NCI-H1436 (cell line): Measurements from ENCODE around the gene CD2.
A peak's percentile ranks its signal among the peaks of the same experiment; 100 is the strongest.

Experiments
- DNase-seq: peaks from one replicate; lab custom pipeline; 2025; lab: John Stamatoyannopoulos, UW

CD2 gene

DNA sequence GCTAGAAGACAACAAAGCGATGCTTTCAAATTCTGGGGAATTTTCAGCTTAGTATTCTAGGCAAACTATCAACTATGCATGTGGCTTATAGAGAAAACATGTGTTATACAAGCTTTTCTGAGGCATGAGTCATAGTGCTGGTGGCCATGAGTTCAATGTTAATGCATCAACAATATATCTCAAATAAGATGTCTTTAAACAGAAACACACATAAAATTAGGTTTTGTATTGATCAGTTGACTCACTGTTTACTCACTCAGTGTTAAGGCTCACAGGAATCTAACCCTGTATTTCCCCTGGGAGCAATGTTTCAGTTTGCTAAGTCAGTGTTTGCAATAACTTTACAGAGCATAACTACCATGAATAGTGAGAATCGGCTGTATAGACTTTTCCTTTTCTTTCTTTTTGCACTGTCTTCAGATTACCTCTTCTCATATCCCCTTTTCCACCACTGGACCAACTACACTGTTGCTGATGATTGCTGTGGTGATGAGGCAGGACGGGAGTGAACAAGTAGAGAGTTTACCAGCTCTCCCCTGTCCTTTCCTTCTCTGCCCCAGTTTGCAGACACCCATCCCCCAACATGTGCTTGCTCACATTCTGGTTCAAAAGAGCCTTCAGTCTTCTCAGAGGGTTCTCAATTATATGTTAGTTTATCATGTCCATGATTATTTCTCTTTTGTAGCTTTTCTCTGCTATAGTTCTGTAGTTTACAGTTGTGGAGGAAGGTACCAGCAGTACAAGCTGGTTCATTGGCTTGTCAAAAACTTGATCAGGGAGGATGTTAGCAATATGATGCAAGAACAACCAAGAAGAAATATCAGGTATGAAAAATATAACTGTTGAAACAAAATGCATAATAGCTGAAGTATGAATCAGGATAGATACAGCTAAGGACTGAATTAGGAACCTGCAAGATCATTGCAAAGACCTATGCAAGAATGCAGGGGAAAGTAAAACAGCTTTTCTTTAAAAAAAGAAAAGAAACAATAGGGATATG is 23.9 kb downstream of the CD2 start:
- no peak for DNase-seq

DNA sequence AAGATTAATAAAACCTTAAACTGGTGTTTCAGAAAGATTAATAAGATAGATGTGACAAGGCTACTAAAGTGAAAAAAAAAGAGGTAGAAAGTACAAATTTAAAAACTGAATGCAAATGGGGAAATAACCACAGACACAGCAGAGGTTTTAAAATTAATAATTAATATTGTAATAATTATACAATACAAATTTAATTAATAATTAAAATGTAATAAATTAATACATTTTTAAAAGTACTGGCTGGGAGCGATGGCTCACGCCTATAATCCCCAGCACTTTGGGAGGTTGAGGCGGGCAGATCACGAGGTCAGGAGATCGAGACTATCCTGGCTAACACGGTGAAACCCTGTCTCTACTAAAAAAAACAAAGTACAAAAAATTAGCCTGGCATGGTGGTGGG is 26.8 kb downstream of the CD2 start:
- DNase-seq: no peak

DNA sequence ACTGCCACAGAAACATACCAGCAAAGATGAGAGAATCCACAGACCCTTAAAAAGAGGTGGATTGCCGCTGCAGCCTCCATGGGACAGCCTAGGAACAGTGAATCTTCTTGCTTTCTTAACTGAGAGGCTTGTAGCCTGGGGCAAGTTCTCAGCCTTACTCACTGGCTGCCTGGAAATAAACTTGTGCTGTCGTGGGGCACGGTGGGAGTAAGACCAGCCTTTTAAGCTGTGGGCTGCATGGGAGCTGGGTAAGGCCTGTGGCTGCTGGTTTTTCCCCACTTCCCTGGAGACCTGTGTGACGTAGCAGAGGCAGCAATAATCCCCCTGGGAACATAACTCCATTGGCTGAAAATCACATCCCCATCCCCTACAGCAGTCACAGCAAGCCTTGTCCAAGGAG is 30.8 kb downstream of the CD2 start:
- DNase-seq: no peak

DNA sequence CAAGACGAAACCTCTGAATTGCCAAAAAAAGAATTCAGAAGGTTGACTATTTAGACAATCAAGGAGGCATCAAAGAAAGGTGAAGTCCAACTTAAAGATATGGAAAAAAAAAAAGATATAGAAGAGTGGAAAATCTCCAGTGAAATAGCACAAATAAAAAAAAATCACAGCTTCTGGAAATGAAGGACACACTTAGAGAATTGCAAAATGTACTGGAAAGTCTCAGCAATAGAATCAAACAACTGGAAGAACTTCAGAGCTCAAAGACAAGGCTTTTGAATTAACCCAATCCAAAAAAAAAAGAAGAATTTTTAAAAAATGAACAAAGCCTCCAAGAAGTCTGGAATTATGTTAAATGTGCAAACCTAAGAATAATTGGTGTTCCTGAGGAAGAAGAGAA is 31.8 kb downstream of the CD2 start:
- DNase-seq: no peak

DNA sequence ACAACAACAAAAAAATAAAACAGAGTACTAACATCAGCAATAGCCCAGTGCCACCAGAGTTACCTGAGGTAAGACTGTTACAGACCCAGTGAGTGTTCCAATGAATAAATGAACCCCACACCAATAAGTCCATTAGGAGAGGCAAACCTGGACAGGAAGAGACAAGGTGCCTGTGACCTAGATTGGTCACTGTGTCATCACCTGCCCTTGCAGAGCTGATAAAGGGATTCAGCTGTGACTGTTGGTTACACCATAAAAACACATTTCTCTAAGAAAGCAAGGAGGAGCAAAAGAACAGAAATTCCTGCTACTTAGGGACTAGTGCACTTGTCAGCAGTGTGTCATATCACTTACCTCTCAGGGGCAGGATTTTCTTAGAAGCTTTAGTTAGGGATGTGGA is 37.5 kb downstream of the CD2 start:
- no peak for DNase-seq

DNA sequence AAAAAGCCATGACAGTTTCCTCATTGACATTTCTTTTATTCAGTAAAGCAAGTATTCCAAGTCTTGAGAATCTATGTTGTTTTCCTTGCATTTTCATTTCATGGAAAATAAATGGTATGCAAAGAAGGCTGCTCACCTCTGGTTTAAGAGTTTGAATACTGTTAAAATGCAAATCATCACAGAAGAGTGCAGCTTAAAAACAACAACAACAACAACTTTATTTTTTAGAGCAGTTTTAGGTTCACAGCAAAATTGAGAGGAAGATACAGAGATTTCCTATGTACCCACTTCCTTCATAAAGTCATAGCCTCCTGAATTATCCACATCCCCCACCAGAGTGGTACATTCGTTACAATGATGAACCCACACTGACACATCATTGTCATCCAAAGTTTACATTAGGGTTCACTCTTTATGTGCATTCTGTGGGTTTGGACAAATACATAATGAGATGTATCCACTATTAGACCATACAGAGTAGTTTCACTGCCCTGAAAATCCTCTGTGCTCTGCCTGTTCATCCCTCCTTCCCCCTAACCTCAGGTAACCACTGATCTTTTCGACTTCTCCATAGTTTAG is 39.2 kb downstream of the CD2 start:
- no peak for DNase-seq

DNA sequence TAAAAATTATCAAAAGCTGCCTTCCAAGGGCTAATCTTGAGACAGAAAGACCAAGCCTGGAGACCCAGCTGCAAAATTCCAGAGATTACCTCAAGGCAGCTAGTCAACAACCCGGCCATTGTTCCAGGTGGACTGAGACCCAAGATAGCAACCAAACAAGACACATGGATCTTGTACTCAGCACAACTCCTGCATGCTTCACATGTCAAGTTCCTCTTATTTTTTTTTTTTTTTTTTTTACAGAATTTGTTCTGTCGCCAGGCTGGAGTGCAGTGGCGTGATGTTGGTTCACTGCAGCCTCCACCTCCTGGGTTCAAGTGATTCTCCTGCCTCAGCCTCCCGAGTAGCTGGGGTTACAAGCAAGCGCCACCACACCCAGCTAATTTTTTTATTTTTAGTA is 40.1 kb downstream of the CD2 start:
- DNase-seq: no peak

DNA sequence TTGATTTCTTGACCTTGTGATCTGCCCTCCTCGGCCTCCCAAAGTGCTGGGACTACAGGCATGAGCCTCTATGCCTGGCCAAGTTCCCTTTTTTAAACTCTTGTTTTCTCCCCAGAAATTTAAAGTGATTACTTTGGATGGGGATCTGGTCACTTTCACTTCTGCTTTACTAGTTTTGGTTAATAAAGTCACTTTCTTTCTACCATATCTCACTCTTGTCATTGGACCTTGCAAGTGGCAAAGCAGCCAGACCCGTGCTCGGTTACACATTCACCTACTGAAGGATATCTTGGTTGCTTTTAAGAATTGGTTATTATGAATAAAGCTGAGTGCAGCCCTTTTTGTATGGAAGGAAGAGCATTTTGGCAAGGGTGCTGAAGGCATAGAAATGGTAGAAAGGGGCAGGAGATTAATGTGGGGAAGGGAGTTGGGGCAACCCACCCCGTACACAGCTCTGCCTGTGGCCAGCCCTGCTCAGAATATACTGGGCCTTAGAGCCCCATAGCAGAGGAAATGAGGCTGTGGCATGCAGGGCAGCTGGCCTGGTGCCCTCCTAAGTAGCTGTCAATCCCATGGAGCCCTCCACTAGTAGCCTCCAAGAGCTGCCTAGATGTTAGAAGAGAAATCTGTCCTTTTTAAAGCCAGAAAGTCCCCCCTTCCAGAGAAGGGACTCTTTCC is 40.7 kb downstream of the CD2 start:
- no peak for DNase-seq

DNA sequence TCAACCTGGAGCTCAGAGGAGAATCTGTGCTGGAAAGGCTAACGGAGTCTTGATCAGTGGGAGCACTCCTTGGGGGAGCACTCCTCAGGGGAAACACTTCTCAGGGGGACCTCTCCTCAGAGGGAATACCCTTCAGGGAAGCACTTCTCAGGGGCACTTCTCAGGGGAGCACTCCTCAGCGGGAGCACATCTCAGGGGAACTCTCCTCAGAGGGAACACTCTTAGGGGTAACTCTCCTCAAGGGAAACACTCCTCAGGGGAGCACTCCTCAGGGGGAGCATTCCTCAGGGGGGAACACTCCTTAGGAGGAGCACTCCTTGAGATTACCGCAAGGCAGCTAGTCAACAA is 41.2 kb downstream of the CD2 start:
- no peak for DNase-seq

DNA sequence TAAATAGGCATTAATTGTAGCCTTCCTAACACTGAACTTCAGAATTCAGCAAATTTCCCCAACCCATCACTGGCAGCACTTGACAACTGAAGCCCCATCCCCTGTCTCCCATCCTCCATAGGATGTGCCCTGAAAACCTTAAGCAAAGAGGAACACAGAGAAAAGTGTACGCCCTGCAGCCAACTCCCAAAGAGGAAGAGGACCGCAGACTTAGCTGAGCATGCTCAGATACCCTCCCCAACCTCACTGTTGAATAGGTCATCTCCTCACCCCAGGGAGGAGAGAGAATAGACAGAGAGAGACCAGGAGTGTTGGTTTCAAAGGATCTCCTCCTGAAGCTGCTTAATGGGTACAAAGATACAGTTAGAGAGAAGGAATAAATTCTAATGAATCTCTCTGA is 50.5 kb downstream of the CD2 start:
- no peak for DNase-seq

DNA sequence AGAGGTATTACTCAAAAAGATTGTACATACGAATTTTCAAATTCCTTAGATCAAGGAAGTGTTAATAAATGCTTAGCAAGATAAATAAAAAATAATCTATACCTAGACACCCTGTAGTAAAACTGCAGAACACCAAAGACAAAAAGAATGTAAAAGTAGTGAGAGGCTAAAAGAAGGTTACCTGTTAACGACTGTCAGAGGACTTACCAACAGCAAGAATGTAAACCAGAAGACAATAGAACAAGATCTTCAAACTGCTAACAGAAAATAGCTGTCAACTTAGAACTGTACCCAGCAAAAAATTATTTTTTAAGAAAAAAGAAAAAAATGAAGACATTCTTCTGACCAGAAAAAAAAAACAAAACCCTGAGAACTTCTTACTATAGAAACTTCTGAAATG is 51.2 kb downstream of the CD2 start:
- DNase-seq: no peak

DNA sequence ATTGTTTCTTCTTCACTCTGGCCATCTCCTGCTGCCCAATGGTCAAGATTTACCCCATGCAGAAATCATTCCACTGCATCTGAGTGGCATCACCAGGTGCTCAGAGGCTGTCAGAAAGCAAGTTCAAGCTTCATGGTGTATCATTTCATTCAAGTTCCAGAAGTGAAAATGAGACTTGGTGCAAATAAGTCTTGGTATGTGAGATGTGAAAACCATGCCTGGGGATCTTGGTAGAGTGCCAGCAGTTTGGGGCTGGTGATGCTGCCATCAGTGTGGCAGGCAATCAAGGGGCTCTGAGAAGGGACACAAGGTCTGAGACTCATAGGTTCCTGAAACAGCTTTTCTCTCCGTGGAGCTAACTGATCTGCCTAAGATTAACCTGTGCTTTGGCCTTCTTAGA is 52.0 kb downstream of the CD2 start:
- DNase-seq: no peak

DNA sequence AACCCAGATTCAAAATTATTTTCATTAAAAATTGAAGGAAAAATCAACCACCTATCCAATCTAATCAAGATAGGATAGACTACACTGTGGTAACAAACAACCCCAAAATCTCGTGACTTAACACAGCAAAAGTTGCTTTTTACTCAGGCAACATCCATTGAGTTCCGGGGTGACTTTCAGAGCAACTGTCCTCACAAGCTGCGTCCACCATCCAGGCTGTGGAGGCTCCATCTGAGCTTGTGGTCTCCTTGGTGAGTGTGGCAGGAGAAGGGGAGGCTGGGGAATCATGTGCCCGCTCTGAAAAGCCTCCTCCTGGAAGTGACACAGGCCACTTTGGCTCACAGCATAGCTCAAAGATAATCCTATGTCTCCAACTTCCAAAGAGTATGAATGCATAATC is 52.4 kb downstream of the CD2 start:
- no peak for DNase-seq

DNA sequence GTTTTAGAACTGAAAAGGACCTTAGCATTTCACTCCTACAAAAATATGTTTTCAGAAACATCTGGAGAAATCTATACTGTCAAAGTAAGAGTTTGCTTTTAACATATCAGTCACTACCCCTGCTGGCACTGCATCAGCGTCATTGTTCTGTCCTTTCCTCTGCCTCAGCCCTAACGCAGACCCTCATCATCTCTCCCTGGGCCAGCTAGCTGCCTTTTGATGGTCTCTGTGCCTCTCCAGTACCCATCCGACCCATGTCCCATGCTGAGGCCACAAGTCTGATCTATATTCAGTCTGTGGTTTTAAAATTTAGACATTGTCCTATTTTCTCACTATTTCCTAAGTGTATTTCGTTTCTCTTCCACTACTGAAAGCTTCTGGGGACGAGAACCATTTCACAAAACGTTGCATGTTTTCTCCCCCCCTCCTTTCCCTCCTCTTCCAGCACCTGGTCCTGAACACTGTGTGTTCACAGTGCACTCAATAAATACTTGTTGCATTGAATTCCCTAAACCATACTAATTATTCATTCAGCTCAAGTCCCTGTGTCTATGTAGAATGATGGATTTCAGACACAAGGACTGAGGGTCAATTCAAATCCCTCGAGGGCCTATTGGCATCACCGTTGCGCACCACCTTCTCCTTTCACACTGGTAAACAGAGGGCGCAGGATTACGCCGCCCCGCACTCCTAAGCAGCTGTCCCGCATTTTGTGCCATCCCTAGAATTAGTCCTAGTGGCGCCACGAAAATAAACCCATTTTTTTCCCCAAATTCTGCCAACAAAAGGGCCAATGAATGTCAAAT is 53.4 kb downstream of the CD2 start:
- DNase-seq: no peak

DNA sequence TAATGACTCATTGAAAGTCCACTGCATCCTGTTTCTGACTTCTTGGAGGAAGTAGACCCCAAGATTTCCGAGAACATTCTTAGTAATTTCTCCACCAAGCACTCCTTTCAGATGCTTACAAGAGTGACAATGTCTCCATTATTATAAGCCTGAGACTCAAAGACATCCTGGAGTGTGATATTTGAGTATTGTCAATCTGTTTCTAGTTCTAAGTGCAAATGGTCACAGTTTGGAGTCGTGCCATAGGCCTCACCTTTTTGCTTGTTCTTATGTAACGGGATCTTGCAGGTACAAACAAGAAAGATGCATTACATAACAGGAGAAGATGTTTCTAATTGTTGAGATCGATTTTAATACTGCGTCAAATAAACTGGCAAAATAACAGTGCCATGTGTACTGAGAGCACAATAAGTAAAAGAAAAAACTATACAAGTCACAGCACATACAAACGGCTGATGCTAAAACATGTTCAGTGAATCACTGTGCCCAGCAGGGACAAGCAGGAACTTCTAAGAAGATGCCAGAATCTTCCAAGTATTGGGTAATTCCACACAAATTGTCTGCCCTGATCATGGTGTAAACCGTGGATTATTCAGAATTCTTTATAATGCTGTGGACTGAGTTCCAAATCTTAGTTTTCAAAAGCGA is 54.1 kb downstream of the CD2 start:
- no peak for DNase-seq

DNA sequence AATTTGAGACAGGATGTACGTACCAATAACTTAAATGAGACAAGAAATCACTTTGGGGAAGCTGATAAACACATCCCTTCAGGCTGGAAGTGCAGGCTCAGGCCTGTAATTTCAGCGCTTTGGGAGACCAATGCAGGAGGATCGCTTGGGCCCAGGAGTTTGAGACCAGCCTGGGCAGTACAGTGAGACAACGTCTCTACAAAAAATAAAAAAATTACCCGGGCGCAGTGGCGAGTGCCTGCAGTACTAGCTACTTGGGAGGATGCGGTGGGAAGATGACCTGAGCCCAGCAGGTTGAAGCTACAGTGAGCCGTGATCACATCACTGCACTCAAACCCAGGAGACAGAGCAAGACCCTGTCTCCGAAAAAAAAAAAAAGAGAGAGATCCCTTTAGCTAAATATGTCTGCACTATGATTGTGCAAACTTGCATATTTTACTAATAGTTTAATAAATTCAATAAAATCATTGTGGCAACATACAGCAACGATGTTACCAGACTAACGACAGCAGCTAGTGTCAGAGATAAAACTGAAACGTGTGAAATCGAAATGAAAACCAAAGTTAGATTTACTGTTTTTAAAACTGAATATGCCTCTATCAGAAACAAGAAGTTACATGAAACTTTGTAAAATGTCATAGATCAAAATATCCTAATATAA is 54.7 kb downstream of the CD2 start:
- no peak for DNase-seq

DNA sequence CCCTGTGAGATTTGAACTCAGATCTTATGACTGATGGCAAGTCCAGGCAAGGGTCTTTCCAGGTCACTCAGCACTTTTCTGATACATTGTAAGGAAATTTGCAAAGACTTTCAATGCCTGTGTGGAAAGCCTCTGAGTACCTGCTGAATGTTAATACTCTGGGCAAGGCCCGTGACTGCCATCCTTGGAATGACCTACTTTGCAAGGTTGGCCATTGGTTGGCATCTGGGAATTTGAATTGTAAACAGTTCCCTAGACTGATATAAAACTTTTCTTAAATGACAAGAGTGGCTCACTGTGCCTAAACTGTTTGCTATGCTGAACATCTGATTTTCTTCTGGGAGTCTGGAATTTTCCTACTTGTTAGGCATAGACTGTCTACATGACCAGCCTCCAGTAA is 57.1 kb downstream of the CD2 start:
- DNase-seq: no peak

DNA sequence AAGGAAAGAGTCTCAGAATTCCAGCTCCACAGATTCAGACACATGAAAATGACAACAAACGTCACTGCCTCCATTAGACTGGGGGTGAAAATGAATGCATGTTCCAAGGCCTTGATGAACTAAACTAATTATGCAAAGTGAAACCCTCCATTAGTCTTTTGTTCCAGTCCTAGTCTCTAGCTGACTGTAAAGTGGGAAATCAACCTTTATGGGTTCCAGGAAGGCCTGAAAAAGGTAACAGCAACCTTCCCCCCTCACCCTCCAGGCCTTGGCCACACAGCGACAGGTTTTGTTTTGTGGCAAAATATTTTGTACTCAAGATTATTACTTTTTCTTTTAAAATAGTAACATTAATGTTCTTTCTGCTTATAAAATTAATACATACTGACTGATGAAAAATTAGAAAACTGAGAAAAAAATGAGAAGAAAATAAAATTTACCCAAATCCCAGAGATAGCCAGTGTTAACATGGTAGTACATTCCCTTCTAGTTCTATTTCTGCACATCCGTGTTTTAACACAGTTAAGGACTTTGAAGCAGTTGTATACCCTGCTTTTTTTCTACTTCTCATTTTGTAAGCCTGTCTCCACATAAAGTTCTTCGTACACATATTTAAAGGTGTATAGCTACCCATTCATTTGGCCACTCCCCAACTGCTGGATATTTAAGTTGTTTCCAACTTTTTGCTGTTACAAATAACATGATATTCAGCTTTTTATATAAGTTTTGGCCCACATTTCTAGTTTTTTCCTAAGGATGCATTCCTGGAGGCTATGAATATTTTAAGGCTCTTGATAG is 60.9 kb downstream of the CD2 start:
- DNase-seq: no peak

DNA sequence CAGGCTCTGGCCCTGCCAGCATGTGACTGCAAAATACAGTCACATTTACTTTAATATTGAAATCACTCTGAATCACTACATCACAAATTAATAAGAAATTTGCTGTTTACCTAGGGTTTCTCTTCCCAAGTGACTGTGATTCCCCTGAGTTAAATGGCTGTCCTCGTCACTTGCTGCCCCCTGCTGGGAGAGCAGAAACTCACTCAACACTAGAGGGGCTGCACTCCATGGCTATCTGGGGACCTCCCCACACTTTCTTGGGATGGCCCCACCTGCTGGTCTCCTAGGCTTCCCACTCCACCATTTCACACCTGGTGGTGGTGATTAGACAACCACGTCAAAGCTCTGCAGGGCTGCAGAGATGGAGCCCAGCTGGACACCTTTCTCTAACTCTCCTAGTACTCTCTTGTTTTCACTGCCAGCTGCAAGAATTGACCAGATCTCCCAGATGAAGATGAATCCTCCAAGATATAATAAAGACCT is 63.4 kb downstream of the CD2 start:
- DNase-seq: peak; percentile 30
